Smooth muscle cell (in vitro differentiated cells): ENCODE measurements around the gene RRAGC. TPM values are rescaled to one million over a fixed set of nuclear protein-coding genes. Genes with fewer than 3 reads are reported as not detected.
A peak's percentile ranks its signal among the peaks of the same experiment; 100 is the strongest.
"Not testable (repeated sequence)": the region's sequence is repeated elsewhere in the genome, so short reads cannot be mapped to it uniquely, and the experiment has no call there.

ENCODE experiments used
- DNase-seq: peaks from one replicate; lab custom pipeline; 2025; ENCODE audit not compliant: unreplicated experiment; lab: John Stamatoyannopoulos, UW
- H2AFZ ChIP-seq: fragments of 200-600 bp; sonication (generic); 2 replicates; pipeline ENCODE4 v1.6.0; 2016; ENCODE audit warnings: antibody characterized with exemption, low read depth, mild to moderate bottlenecking
- H3F3A ChIP-seq: fragments of 200-600 bp; sonication (generic); 2 replicates; pipeline ENCODE4 v1.6.0; 2017; ENCODE audit warnings: antibody characterized with exemption, low read depth
- H3K27ac ChIP-seq: fragments of 200-600 bp; sonication (generic); 2 replicates; pipeline ENCODE4 v1.5.1; 2016; ENCODE audit warnings: low read depth, mild to moderate bottlenecking
- H3K27me3 ChIP-seq: fragments of 200-600 bp; sonication (generic); 2 replicates; pipeline ENCODE4 v1.6.1; 2016; ENCODE audit warnings: low read depth, mild to moderate bottlenecking
- H3K36me3 ChIP-seq: fragments of 200-600 bp; sonication (generic); 2 replicates; pipeline ENCODE4 v1.5.1; 2016; ENCODE audit warnings: low read depth
- H3K4me1 ChIP-seq: fragments of 200-600 bp; sonication (generic); 2 replicates; pipeline ENCODE4 v1.5.1; 2016; ENCODE audit warnings: low read depth
- H3K4me2 ChIP-seq: fragments of 200-600 bp; sonication (generic); 2 replicates; pipeline ENCODE4 v1.6.0; 2016; ENCODE audit warnings: mild to moderate bottlenecking
- H3K4me3 ChIP-seq: fragments of 200-600 bp; sonication (generic); 2 replicates; pipeline ENCODE4 v1.5.1; 2016; ENCODE audit warnings: mild to moderate bottlenecking
- H3K79me2 ChIP-seq: fragments of 200-600 bp; sonication (generic); 2 replicates; pipeline ENCODE4 v1.6.0; 2016; ENCODE audit warnings: low read depth, mild to moderate bottlenecking
- H3K9ac ChIP-seq: fragments of 200-600 bp; sonication (generic); 2 replicates; pipeline ENCODE4 v1.6.0; 2016; ENCODE audit warnings: low read depth
- H3K9me3 ChIP-seq: fragments of 200-600 bp; sonication (generic); replicated peaks from 2 replicates; pipeline ENCODE4 v1.5.1; 2016; ENCODE audit warnings: low read depth
- H4K20me1 ChIP-seq: fragments of 200-600 bp; sonication (generic); 2 replicates; pipeline ENCODE4 v1.6.0; 2016; ENCODE audit warnings: low read depth
- CTCF ChIP-seq: fragments of 200-600 bp; sonication (generic); IDR thresholded peaks from 2 replicates; pipeline ENCODE4 v1.5.1; 2017; ENCODE audit warnings: borderline replicate concordance, mild to moderate bottlenecking, antibody characterized with exemption; ENCODE audit not compliant: insufficient read depth, poor library complexity, severe bottlenecking
- WGBS: methylation state at CpG from one replicate; pipeline ENCODE4 v1.1.7; 2016; ENCODE audit warnings: low lambda C conversion rate; 5-methylcytosine and 5-hydroxymethylcytosine counted together
- polyA plus RNA-seq: library from polyadenylated mRNA; unstranded; fragments of >200 nt; fragmentation: Nextera tagmentation; extraction: Ambion mirVana; gene quantifications from 2 replicates; pipeline ENCODE4 v1.2.1, GENCODE V29; 2016
- total RNA-seq: library from RNA; depleted of rRNA; stranded (reverse); fragments of >200 nt; gene quantifications from 2 replicates; pipeline ENCODE4 v1.2.3, GENCODE V29; 2014

RRAGC gene
- total and polyA plus RNA-seq, 2 experiments from 2014 or later: 13.2 to 13.3 TPM

- no peaks in the 10 kb centered on the region for H3K27me3 ChIP-seq
- DNase-seq: no peak
- H3K79me2 ChIP-seq: no peaks in the 10 kb centered on the region
- H3K27ac ChIP-seq: no peak overlapping the region
- H3K4me1 ChIP-seq: no peaks in the 10 kb centered on the region
- H3F3A ChIP-seq: peaks cover 3% of the 10 kb centered on the region
- H3K4me3 ChIP-seq: no peak overlapping the region
- H3K4me2 ChIP-seq: no peak overlapping the region
- no peak for TF ChIP-seq CTCF
- peaks cover 27% of the 10 kb centered on the region for H4K20me1 ChIP-seq
- WGBS: 96% methylated on average over 2 of the region's 2 CpGs
- no peak overlapping the region for H3K9ac ChIP-seq
- no peak overlapping the region for H2AFZ ChIP-seq
- H3K36me3 ChIP-seq: peaks cover 10% of the 10 kb centered on the region
- H3K9me3 ChIP-seq: no peaks in the 10 kb centered on the region
Observed at GRCh38 chr1:38840281-38840680, 19.3 kb downstream of the RRAGC start.

GRCh38 chr1:38839363-38839762, 20.2 kb downstream of the RRAGC start:
- Histone ChIP-seq H4K20me1 (peaks cover 27% of the 10 kb centered on the region), H3K36me3 (peaks cover 7% of the 10 kb centered on the region), H3K79me2 (no peaks in the 10 kb centered on the region), H2AFZ (no peak overlapping the region), H3F3A (peaks cover 3% of the 10 kb centered on the region), H3K27ac (no peak overlapping the region), H3K4me2 (no peak overlapping the region), H3K4me1 (no peaks in the 10 kb centered on the region), H3K4me3 (no peak overlapping the region), H3K9me3 (no peaks in the 10 kb centered on the region), H3K27me3 (no peaks in the 10 kb centered on the region), H3K9ac (no peak overlapping the region)
- no peak for DNase-seq
- 96% methylated on average over 9 of the region's 9 CpGs for WGBS
- no peak for TF ChIP-seq CTCF

GRCh38 chr1:38836316-38836715, 23.3 kb downstream of the RRAGC start:
- 95% methylated on average over 10 of the region's 10 CpGs for WGBS
- not testable (repeated sequence) for H3K27me3 ChIP-seq, H3K36me3 ChIP-seq, H3K4me1 ChIP-seq, DNase-seq, H3K4me3 ChIP-seq, H3K9ac ChIP-seq, H2AFZ ChIP-seq, H3F3A ChIP-seq, H3K9me3 ChIP-seq, H3K4me2 ChIP-seq, H3K79me2 ChIP-seq, H3K27ac ChIP-seq, H4K20me1 ChIP-seq

GRCh38 chr1:38834937-38835827, 24.4 kb downstream of the RRAGC start:
- TF ChIP-seq CTCF: peak; percentile 85
- Histone ChIP-seq H2AFZ (no peak overlapping the region), H3K36me3 (peaks cover 5% of the 10 kb centered on the region), H3K27me3 (peaks cover 13% of the 10 kb centered on the region), H3F3A (peaks cover 3% of the 10 kb centered on the region), H3K27ac (no peak overlapping the region), H3K9ac (no peak overlapping the region), H3K4me1 (no peaks in the 10 kb centered on the region), H3K4me2 (no peak overlapping the region), H3K79me2 (no peaks in the 10 kb centered on the region), H3K9me3 (no peaks in the 10 kb centered on the region), H3K4me3 (no peak overlapping the region), H4K20me1 (peaks cover 3% of the 10 kb centered on the region)
- no peak for DNase-seq
- WGBS: 52% methylated on average over 3 of the region's 3 CpGs
